SK-N-SH (cell line): Measurements from ENCODE around the gene GDF9. TPM values are rescaled to one million over a fixed set of nuclear protein-coding genes. Genes with fewer than 3 reads are reported as not detected.

Source experiments
- CTCF ChIA-PET: fragments of 300-600, 350-600 bp; formaldehyde crosslinking; extraction: SDS; loops from one replicate; lab custom pipeline; 2021; lab: Yijun Ruan, JAX
- POLR2A ChIA-PET: fragments of 350-600 bp; sonication (Branson Sonifier 250); formaldehyde crosslinking; extraction: SDS; loops from one replicate; lab custom pipeline; 2020; ENCODE audit warnings: antibody characterized with exemption, inconsistent platforms; lab: Yijun Ruan, JAX
- DNase-seq: peaks from one replicate; pipeline ENCODE4 v3.0.0; 2012
- H2AFZ ChIP-seq: fragments of 200-600 bp; sonication (generic); 2 replicates; pipeline ENCODE4 v1.8.1; 2016; ENCODE audit warnings: antibody characterized with exemption, mild to moderate bottlenecking, low read depth
- H3F3A ChIP-seq: fragments of 200-600 bp; sonication (generic); replicated peaks from 2 replicates; pipeline ENCODE3; 2016; ENCODE audit warnings: antibody characterized with exemption, mild to moderate bottlenecking; ENCODE audit not compliant: insufficient read depth
- H3K27ac ChIP-seq, 2 experiments: fragments of 200-500 bp in 1 of 2; fragments of 200-600 bp in 1 of 2; sonication (Bioruptor generic) in 1 of 2; sonication (generic), shearing (Covaris generic) in 1 of 2; 2 replicates each; pipeline versions ENCODE4 v1.5.1 to v1.6.1; 2014 to 2016; ENCODE audit warnings: low read depth in 2 of 2, inconsistent platforms in 1 of 2, low read length in 1 of 2, mild to moderate bottlenecking in 1 of 2, mixed read lengths in 1 of 2
- H3K27me3 ChIP-seq: fragments of 200-600 bp; sonication (generic), shearing (Covaris generic); 2 replicates; pipeline ENCODE4 v1.6.1; 2016; ENCODE audit warnings: mixed run types; ENCODE audit not compliant: insufficient read depth
- H3K36me3 ChIP-seq, 2 experiments: fragments of 200-500 bp in 1 of 2; fragments of 200-600 bp in 1 of 2; sonication (Bioruptor generic) in 1 of 2; sonication (generic) in 1 of 2; replicated peaks in 1 of 2; 2 replicates each; pipeline versions ENCODE3 to v1.5.1; 2014 to 2016; ENCODE audit warnings: low read length in 1 of 2, mild to moderate bottlenecking in 1 of 2; ENCODE audit not compliant: insufficient read depth in 2 of 2, control insufficient read depth in 1 of 2
- H3K4me1 ChIP-seq, 2 experiments: fragments of 200-500 bp in 1 of 2; fragments of 200-600 bp in 1 of 2; sonication (Bioruptor generic) in 1 of 2; sonication (generic), shearing (Covaris generic) in 1 of 2; 2 replicates each; pipeline versions ENCODE4 v1.5.1 to v1.6.1; 2014 to 2016; ENCODE audit warnings: low read depth in 1 of 2, low read length in 1 of 2, mixed run types in 1 of 2; ENCODE audit not compliant: insufficient read depth in 2 of 2, control insufficient read depth in 1 of 2
- H3K4me2 ChIP-seq: fragments of 200-600 bp; sonication (generic), shearing (Covaris generic); 2 replicates; pipeline ENCODE4 v1.6.1; 2017; ENCODE audit warnings: mixed run types
- H3K4me3 ChIP-seq, 2 experiments: fragments of 200-500 bp in 1 of 2; fragments of 200-600 bp in 1 of 2; sonication (Bioruptor generic) in 1 of 2; sonication (generic), shearing (Covaris generic) in 1 of 2; 2 replicates each; pipeline versions ENCODE4 v1.5.1 to v1.8.1; 2014 to 2016; ENCODE audit warnings: low read depth in 2 of 2, inconsistent platforms in 1 of 2, low read length in 1 of 2, mild to moderate bottlenecking in 1 of 2, mixed read lengths in 1 of 2, moderate library complexity in 1 of 2
- H3K79me2 ChIP-seq: fragments of 200-600 bp; sonication (generic); 2 replicates; pipeline ENCODE4 v1.8.1; 2017; ENCODE audit warnings: mild to moderate bottlenecking; ENCODE audit not compliant: insufficient read depth
- H3K9ac ChIP-seq: fragments of 200-600 bp; sonication (generic); 2 replicates; pipeline ENCODE4 v1.6.1; 2017; ENCODE audit warnings: mixed run types
- H3K9me2 ChIP-seq: fragments of 200-600 bp; sonication (generic); 2 replicates; pipeline ENCODE4 v1.6.1; 2017; ENCODE audit warnings: mixed run types
- H3K9me3 ChIP-seq: fragments of 200-600 bp; sonication (generic); 2 replicates; pipeline ENCODE4 v1.6.1; 2017; ENCODE audit warnings: mixed run types, mild to moderate bottlenecking, moderate library complexity
- H4K20me1 ChIP-seq: fragments of 200-600 bp; sonication (generic); 2 replicates; pipeline ENCODE4 v1.6.1; 2017; ENCODE audit warnings: mild to moderate bottlenecking, mixed run types; ENCODE audit not compliant: insufficient read depth
- ELF1 ChIP-seq: IDR thresholded peaks from 2 replicates; pipeline ENCODE4 v1.4.0; 2012
- EP300 ChIP-seq, 2 experiments: IDR thresholded peaks; 2 replicates each; pipeline versions ENCODE4 v1.4.0 to v1.6.1; 2012; ENCODE audit warnings: borderline replicate concordance in 1 of 2, low read depth in 1 of 2, low read length in 1 of 2
- EZH2phosphoT487 ChIP-seq: fragments of 200-600 bp; sonication (generic); IDR thresholded peaks from 2 replicates; pipeline ENCODE4 v1.6.1; 2017; ENCODE audit warnings: low read depth, mixed run types, mild to moderate bottlenecking, antibody characterized with exemption, moderate library complexity, borderline replicate concordance
- GABPA ChIP-seq: IDR thresholded peaks from 2 replicates; pipeline ENCODE4 v1.4.0; 2012; ENCODE audit warnings: low read depth, mild to moderate bottlenecking
- IRF3 ChIP-seq: fragments of 150-350 bp; IDR thresholded peaks from 2 replicates; pipeline ENCODE4 v1.6.1; 2016; ENCODE audit warnings: mild to moderate bottlenecking, low read depth, low read length
- MAX ChIP-seq: IDR thresholded peaks from 2 replicates; pipeline ENCODE4 v1.4.0; 2012; ENCODE audit warnings: low read depth
- POLR2AphosphoS5 ChIP-seq: IDR thresholded peaks from 2 replicates; pipeline ENCODE4 v1.6.1; 2012; ENCODE audit warnings: low read depth, low read length
- RCOR1 ChIP-seq: fragments of 150-350 bp; IDR thresholded peaks from 2 replicates; pipeline ENCODE4 v1.6.1; 2017; ENCODE audit warnings: antibody characterized with exemption, low read length
- RFX5 ChIP-seq: IDR thresholded peaks from 2 replicates; pipeline ENCODE4 v1.6.1; 2012; ENCODE audit warnings: mild to moderate bottlenecking, improper control_type of control experiment, low read length
- RXRA ChIP-seq: IDR thresholded peaks from 2 replicates; pipeline ENCODE4 v1.4.0; 2012; ENCODE audit warnings: low read depth, mild to moderate bottlenecking, borderline replicate concordance
- TCF12 ChIP-seq: IDR thresholded peaks from 2 replicates; pipeline ENCODE4 v1.4.0; 2012
- YY1 ChIP-seq: IDR thresholded peaks from 2 replicates; pipeline ENCODE4 v1.4.0; 2012; ENCODE audit warnings: low read depth, mild to moderate bottlenecking
- WGBS: methylation state at CpG from one replicate; pipeline ENCODE4 v1.1.6; 2017; ENCODE audit warnings: low lambda C conversion rate; 5-methylcytosine and 5-hydroxymethylcytosine counted together
- polyA plus RNA-seq, 3 experiments: library from polyadenylated mRNA; depleted of rRNA; stranded (reverse); fragments of >200 nt; gene quantifications; 2 replicates each; pipeline ENCODE4 v1.2.3, GENCODE V29; 2012

The GDF9 gene
- polyA plus RNA-seq, 1 of the 3 experiments (the other 2 are of a cell fraction) = 0.82 TPM

DNA sequence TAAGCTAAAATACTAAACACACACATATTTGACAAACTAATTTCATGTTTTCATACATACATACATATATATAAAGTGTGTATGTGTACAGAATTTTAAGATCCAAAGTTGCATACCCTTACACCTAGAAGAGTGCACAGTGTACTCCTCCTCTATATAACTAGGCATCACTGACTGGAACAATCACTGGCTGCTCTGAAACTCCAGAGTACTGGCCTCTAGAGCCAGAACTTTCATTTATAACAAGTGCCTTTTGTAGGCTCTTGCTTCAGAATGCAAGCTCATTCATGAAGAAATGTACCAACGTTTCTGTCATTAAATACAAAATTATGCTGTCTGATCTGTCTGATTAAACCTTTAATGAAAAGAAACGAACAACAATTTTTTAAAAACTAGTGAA is 11.2 kb upstream of the GDF9 start:
- 0 out of 2 replicates have a peak, but pooled peaks cover 3% of the 10 kb centered on the region for H4K20me1 ChIP-seq
- no peak for DNase-seq
- peak overlapping the region in 1 of 2 experiments; percentile 35; a peak in 1 of 4 replicates for H3K27ac ChIP-seq
- POLR2A ChIA-PET = no interaction called here
- H3K9me2 ChIP-seq = no peaks in the 10 kb centered on the region
- H3K79me2 ChIP-seq = no peaks in the 10 kb centered on the region; the same call in 1 of the 2 replicates
- H3F3A ChIP-seq = peaks cover 14% of the 10 kb centered on the region
- H3K4me1 ChIP-seq = peaks cover 0 to 4% of the 10 kb centered on the region in 2 experiments; a peak in 2 of 4 replicates
- H3K27me3 ChIP-seq = no peaks in the 10 kb centered on the region
- TF ChIP-seq YY1 (no peak), MAX (no peak), ELF1 (no peak), EP300 (IDR thresholded peaks at IDR 0.05; ENCODE audit: borderline replicate concordance in 1 of 2, low read depth in 1 of 2, low read length in 1 of 2) (no peak), RXRA (no peak), TCF12 (no peak), GABPA (no peak), IRF3 (no peak), EZH2phosphoT487 (no peak), POLR2AphosphoS5 (no peak), RFX5 (no peak)
- H3K4me2 ChIP-seq = no peak overlapping the region
- no peak overlapping the region for H3K4me3 ChIP-seq
- WGBS = 63% methylated on average over 2 of the region's 2 CpGs
- H3K9me3 ChIP-seq = no peaks in the 10 kb centered on the region
- H3K36me3 ChIP-seq = peaks cover 82 to 92% of the 10 kb centered on the region in 2 experiments
- H2AFZ ChIP-seq = no peak overlapping the region
- CTCF ChIA-PET = interaction anchor here (0.8 kb wide), 3 partner anchors 48 to 286 kb away, joined by 3 to 5 read pairs (median 3); no protein-coding TSS in a partner anchor
- H3K9ac ChIP-seq = no peak overlapping the region

- no peaks in the 10 kb centered on the region for H3K9me2 ChIP-seq
- H3K9me3 ChIP-seq = no peaks in the 10 kb centered on the region
- TF ChIP-seq RFX5 (no peak), RXRA (no peak), RCOR1 (no peak), TCF12 (no peak)
- TF ChIP-seq, all 33 proteins: peak for 0
- WGBS = 78% methylated on average over 1 of the region's 1 CpG
- Histone ChIP-seq H3F3A (peaks cover 15% of the 10 kb centered on the region), H3K4me2 (no peak overlapping the region), H3K36me3 (peaks cover 71 to 94% of the 10 kb centered on the region in 2 experiments), H2AFZ (no peak overlapping the region), H3K4me3 (no peak overlapping the region), H3K27me3 (no peaks in the 10 kb centered on the region), H4K20me1 (0 out of 2 replicates have a peak, but pooled peaks cover 3% of the 10 kb centered on the region), H3K4me1 (peaks cover 0 to 4% of the 10 kb centered on the region in 2 experiments; a peak in 2 of 4 replicates), H3K79me2 (no peaks in the 10 kb centered on the region; the same call in 1 of the 2 replicates), H3K9ac (no peak overlapping the region), H3K27ac (peak overlapping the region in 1 of 2 experiments; percentile 35; a peak in 2 of 4 replicates)
- CTCF ChIA-PET = interaction anchor here (0.8 to 1.6 kb wide), 2 partner anchors 47 to 56 kb away, joined by 3 to 4 read pairs; no protein-coding TSS in a partner anchor
- POLR2A ChIA-PET = no interaction called here
- no peak for DNase-seq
Measured at GRCh38 chr5:132876020-132876759, 9.9 kb upstream of the GDF9 start.
